GM12878 (cell line): ENCODE measurements around the gene CLK1. TPM values are rescaled to one million over a fixed set of nuclear protein-coding genes. Genes with fewer than 3 reads are reported as not detected.

Source experiments
- ATAC-seq: fragments of 200-7000 bp; cut with Tn5 transposase; 3 replicates; pipeline ENCODE4 v1.9.1; 2020; ENCODE audit warnings: mild to moderate bottlenecking, moderate library complexity
- BruUV-seq: library from RNA; stranded (reverse); fragments of 400-500 nt; replicated peaks from 2 replicates; lab custom pipeline; 2021; lab: Mats Ljungman, UMichigan
- CTCF ChIA-PET: fragments of 300-600 bp; sonication (Branson Sonifier 250); formaldehyde crosslinking; extraction: SDS; loops from one replicate; lab custom pipeline; 2021; ENCODE audit warnings: inconsistent platforms; lab: Yijun Ruan, JAX
- POLR2A ChIA-PET: fragments of 350-600 bp; formaldehyde crosslinking; extraction: SDS; loops from one replicate; lab custom pipeline; 2021; ENCODE audit warnings: inconsistent platforms; lab: Charles Lee
- RAD21 ChIA-PET: fragments of 300-600 bp; sonication (Branson Sonifier 250); formaldehyde crosslinking; loops from one replicate; lab custom pipeline; 2023; ENCODE audit warnings: antibody characterized with exemption; ENCODE audit not compliant: unreplicated experiment; lab: Charles Lee
- SMC1A ChIA-PET: fragments of 300-600 bp; sonication (Branson Sonifier 250); formaldehyde crosslinking; loops from one replicate; lab custom pipeline; 2023; ENCODE audit not compliant: unreplicated experiment, uncharacterized antibody; lab: Charles Lee
- DNase-seq: peaks from one replicate; pipeline ENCODE4 v3.0.0-alpha.2; 2011; ENCODE audit warnings: low read depth, low spot score
- FAIRE-seq: peaks from 3 replicates; lab custom pipeline; 2011; peaks lifted over from hg19 to GRCh38; lab: Jason Lieb, UNC
- H2AFZ ChIP-seq: 2 replicates; pipeline ENCODE4 v1.6.0; 2011; ENCODE audit warnings: low read depth, low read length, control low read depth; ENCODE audit not compliant: control insufficient read depth
- H3K27ac ChIP-seq: 2 replicates; pipeline ENCODE4 v1.5.1; 2011; ENCODE audit warnings: control low read depth; ENCODE audit not compliant: control insufficient read depth, insufficient read depth
- H3K27me3 ChIP-seq, 2 experiments: replicated peaks in 1 of 2; 2 replicates each; pipeline versions ENCODE4 v1.6.0 to v1.6.1; 2011; ENCODE audit warnings: low read length in 1 of 2; ENCODE audit not compliant: control insufficient read depth in 2 of 2, insufficient read depth in 2 of 2
- H3K36me3 ChIP-seq, 2 experiments: 2 replicates each; pipeline ENCODE4 v1.5.1; 2011; ENCODE audit warnings: low read length in 1 of 2; ENCODE audit not compliant: control insufficient read depth in 2 of 2, insufficient read depth in 2 of 2
- H3K4me1 ChIP-seq: 2 replicates; pipeline ENCODE4 v1.6.1; 2011; ENCODE audit warnings: mild to moderate bottlenecking, low read length, moderate library complexity, mixed read lengths; ENCODE audit not compliant: control insufficient read depth, insufficient read depth
- H3K4me2 ChIP-seq: 2 replicates; pipeline ENCODE4 v1.6.0; 2011; ENCODE audit warnings: control low read depth; ENCODE audit not compliant: control insufficient read depth, insufficient read depth
- H3K4me3 ChIP-seq: fragments of 200-600 bp; sonication (generic); 2 replicates; pipeline ENCODE4 v1.5.1; 2016
- H3K79me2 ChIP-seq: 2 replicates; pipeline ENCODE4 v1.6.0; 2011; ENCODE audit warnings: low read length; ENCODE audit not compliant: control insufficient read depth, insufficient read depth
- H3K9ac ChIP-seq: 2 replicates; pipeline ENCODE4 v1.8.0; 2011; ENCODE audit warnings: low read length, control low read depth, mixed read lengths; ENCODE audit not compliant: control insufficient read depth, insufficient read depth
- H3K9me3 ChIP-seq: replicated peaks from 3 replicates; pipeline ENCODE4 v1.5.1; 2011; ENCODE audit warnings: mild to moderate bottlenecking, low read length; ENCODE audit not compliant: control insufficient read depth, insufficient read depth
- H4K20me1 ChIP-seq: 2 replicates; pipeline ENCODE4 v1.6.0; 2011; ENCODE audit not compliant: control insufficient read depth, insufficient read depth
- EGR1 ChIP-seq, 2 experiments: IDR thresholded peaks; 1 replicate in 1 of 2; 2 replicates in 1 of 2; pipeline ENCODE4 v1.6.1; 2011 to 2012; ENCODE audit warnings: low read depth in 2 of 2, low read length in 2 of 2, borderline replicate concordance in 1 of 2, mild to moderate bottlenecking in 1 of 2, moderate library complexity in 1 of 2
- POLR2AphosphoS2 ChIP-seq: IDR thresholded peaks from 2 replicates; pipeline ENCODE4 v1.6.1; 2011; ENCODE audit warnings: low read depth, mild to moderate bottlenecking, low read length, improper control_type of control experiment, moderate library complexity
- POLR2AphosphoS5 ChIP-seq: IDR thresholded peaks from 2 replicates; pipeline ENCODE4 v1.6.1; 2011; ENCODE audit warnings: mild to moderate bottlenecking, low read length, inconsistent platforms
- ZNF384 ChIP-seq: IDR thresholded peaks from 2 replicates; pipeline ENCODE4 v1.6.1; 2012; ENCODE audit warnings: low read depth, mild to moderate bottlenecking, low read length, improper control_type of control experiment, borderline replicate concordance
- in situ Hi-C: fragments of 300-500 bp; cut with MboI; formaldehyde crosslinking; loops from 9 replicates; pipeline ENCODE4 v1.14.3; 2018; ENCODE audit warnings: mixed read lengths
- intact Hi-C: fragments of 100-400 bp; cut with micrococcal nuclease; formaldehyde crosslinking; loops from one replicate; pipeline ENCODE4 v1.14.2; 2022; ENCODE audit not compliant: unreplicated experiment
- polyA plus RNA-seq, 11 experiments: library from polyadenylated mRNA; depleted of rRNA in 4 of 11; unstranded in 6 of 11; stranded (reverse) in 5 of 11; fragments of >200 nt; fragmentation: Nextera tagmentation in 4 of 11; fragmentation: Illumina TruSeq in 1 of 11; extraction: Ambion mirVana in 4 of 11; extraction: Trizol in 1 of 11; gene quantifications; 1 replicate in 1 of 11; 2 replicates in 10 of 11; pipeline versions ENCODE4 v1.2.1 to v1.2.3, GENCODE V29; 2011 to 2016; ENCODE audit warnings: inconsistent platforms in 2 of 11, missing spikeins in 2 of 11, low read depth in 1 of 11
- total RNA-seq, 4 experiments: library from RNA; depleted of rRNA in 3 of 4; stranded (reverse); fragments of >200 nt in 3 of 4; fragmentation: Illumina TruSeq in 1 of 4; extraction: Trizol in 1 of 4; gene quantifications; 2 replicates each; pipeline versions ENCODE4 v1.2.1 to v1.2.3, GENCODE V29; 2013 to 2021
- TF ChIP-seq, protein P1 (sequence below): IDR thresholded peaks from 2 replicates; pipeline ENCODE4 v1.6.1; 2011; ENCODE audit warnings: borderline replicate concordance, low read depth, mild to moderate bottlenecking, moderate library complexity, low read length; ENCODE audit not compliant: insufficient read depth, poor library complexity, severe bottlenecking

The CLK1 gene
- total and polyA plus RNA-seq, 10 of the 15 experiments (the other 5 are each of a cell fraction or from before 2014, with no cell fraction given) = 61.2 to 221 (median 80.1) TPM

DNA sequence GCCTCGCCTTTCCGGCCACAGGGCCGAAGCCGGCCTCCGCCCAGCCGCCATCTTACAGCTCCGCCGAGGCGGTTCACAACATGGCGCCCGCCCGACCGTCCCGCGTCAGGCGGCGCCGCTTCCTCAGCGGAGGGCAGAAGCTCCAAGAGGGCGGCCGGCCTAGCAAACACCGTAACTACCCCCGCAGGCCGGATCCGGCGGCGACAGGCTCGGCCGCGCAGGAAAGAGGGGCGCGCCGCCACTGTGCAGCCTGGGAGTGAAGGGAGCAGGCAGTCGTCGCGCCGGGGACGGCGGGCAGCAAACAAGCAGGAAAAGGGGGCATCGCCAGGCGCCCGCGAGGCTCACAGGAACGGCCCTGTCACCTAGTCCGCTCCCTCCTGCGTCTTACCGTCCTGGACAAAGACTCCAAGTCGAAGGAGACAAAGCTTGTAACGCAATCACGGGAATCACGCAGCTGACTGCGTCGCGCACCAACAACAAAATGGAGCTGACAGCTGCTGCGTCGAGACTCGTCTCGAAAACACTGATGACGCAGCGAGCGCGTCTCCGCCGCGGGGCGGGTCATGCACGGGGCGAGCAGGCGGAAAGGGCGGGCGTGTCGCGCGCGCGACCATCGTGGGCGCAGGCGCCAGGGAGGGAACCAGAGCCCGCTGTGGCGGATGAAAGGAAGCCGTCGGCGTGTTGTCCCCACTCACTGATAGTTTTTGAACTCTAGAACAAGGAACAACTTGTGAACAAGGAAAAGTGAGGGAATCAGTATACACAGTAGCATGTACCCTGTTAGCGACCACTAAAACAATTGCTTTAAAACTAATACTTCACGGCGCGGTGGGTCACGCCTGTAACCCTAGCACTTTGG lies at the start of gene CLK1 (continued):
- no peak for TF ChIP-seq ZNF384
- TF ChIP-seq EGR1 (IDR thresholded peaks at IDR 0.05; ENCODE audit: borderline replicate concordance in 1 of 2, low read depth in 2 of 2, low read length in 2 of 2) = peak in 1 of 2 experiments; percentile 34; a peak in 1 of 3 replicates
- TF ChIP-seq POLR2AphosphoS5 = peak; percentile 99

- in situ Hi-C loops = no loop called here
- no peaks in the 10 kb centered on the region for H4K20me1 ChIP-seq
- no TSS peak for BruUV-seq
- ATAC-seq = no peak
- H3K36me3 ChIP-seq = peaks cover 0 to 26% of the 10 kb centered on the region in 2 experiments
- no peaks in the 10 kb centered on the region for H3K27me3 ChIP-seq
- H3K27ac ChIP-seq = no peak overlapping the region
- TF ChIP-seq POLR2AphosphoS2 = no peak
- TF ChIP-seq, protein P1, sequence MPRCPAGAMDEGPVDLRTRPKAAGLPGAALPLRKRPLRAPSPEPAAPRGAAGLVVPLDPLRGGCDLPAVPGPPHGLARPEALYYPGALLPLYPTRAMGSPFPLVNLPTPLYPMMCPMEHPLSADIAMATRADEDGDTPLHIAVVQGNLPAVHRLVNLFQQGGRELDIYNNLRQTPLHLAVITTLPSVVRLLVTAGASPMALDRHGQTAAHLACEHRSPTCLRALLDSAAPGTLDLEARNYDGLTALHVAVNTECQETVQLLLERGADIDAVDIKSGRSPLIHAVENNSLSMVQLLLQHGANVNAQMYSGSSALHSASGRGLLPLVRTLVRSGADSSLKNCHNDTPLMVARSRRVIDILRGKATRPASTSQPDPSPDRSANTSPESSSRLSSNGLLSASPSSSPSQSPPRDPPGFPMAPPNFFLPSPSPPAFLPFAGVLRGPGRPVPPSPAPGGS = peak; percentile 69
- TF ChIP-seq, all 136 proteins: peak for 1
- Histone ChIP-seq H3K4me1 (no peaks in the 10 kb centered on the region), H3K9ac (no peak overlapping the region), H3K4me3 (no peak overlapping the region), H3K9me3 (no peaks in the 10 kb centered on the region), H3K4me2 (no peak overlapping the region), H2AFZ (no peak overlapping the region), H3K79me2 (no peaks in the 10 kb centered on the region)
- intact Hi-C loops = no loop called here
- CTCF ChIA-PET = interaction anchor here (1.1 to 1.7 kb wide), 4 partner anchors 12 to 263 kb away, joined by 3 to 5 read pairs (median 4); no protein-coding TSS in a partner anchor
- no peak for DNase-seq
- POLR2A ChIA-PET = interaction anchor here (0.6 kb wide), 1 partner anchor 88 kb away, joined by 3 read pairs; no protein-coding TSS in a partner anchor
- RAD21 ChIA-PET = interaction anchor here (1.0 to 1.9 kb wide), 4 partner anchors 10 to 319 kb away, joined by 3 to 5 read pairs (median 4); no protein-coding TSS in a partner anchor
- FAIRE-seq = no peak
- SMC1A ChIA-PET = interaction anchor here (0.7 to 1.6 kb wide), 3 partner anchors 8 to 154 kb away, joined by 3 to 6 read pairs (median 4); no protein-coding TSS in a partner anchor
These were observed 49.2 kb upstream of the CLK1 start for GRCh38 chr2:200913654-200914053.
